HepG2 (cell line): ENCODE measurements around the gene GRIK2. TPM values are rescaled to one million over a fixed set of nuclear protein-coding genes. Genes with fewer than 3 reads are reported as not detected.

Experiments used
- ATAC-seq: fragments of 200-7000 bp; cut with Tn5 transposase; 3 replicates; pipeline ENCODE4 v1.9.1; 2020; ENCODE audit warnings: mild to moderate bottlenecking, moderate library complexity
- BruUV-seq: library from RNA; stranded (reverse); fragments of 400-500 nt; replicated peaks from 2 replicates; lab custom pipeline; 2021; lab: Mats Ljungman, UMichigan
- CTCF ChIA-PET: fragments of 300-600 bp; formaldehyde crosslinking; extraction: SDS; loops from one replicate; lab custom pipeline; 2021; ENCODE audit warnings: low total read pairs, inconsistent platforms, low intra/inter-chr PET ratio; lab: Yijun Ruan, JAX
- POLR2A ChIA-PET: fragments of 350-600 bp; sonication (Branson Sonifier 250); formaldehyde crosslinking; loops from one replicate; lab custom pipeline; 2020; ENCODE audit warnings: antibody characterized with exemption, inconsistent platforms; lab: Yijun Ruan, JAX
- DNase-seq: peaks from one replicate; pipeline ENCODE4 v3.0.0-alpha.2; 2015; ENCODE audit warnings: low spot score
- FAIRE-seq: peaks from 3 replicates; lab custom pipeline; 2011; peaks lifted over from hg19 to GRCh38; lab: Jason Lieb, UNC
- H2AFZ ChIP-seq: one replicate; pipeline ENCODE4 v1.6.1; 2011; ENCODE audit warnings: low read length, inconsistent platforms
- H3K27ac ChIP-seq: fragments of 300-600 bp; 3 replicates; pipeline ENCODE4 v1.8.0; 2011; ENCODE audit warnings: mixed run types, mild to moderate bottlenecking, mixed read lengths, low read length, inconsistent platforms; ENCODE audit not compliant: insufficient read depth; ENCODE audit errors: extremely low read length
- H3K27me3 ChIP-seq, 2 experiments: fragments of 200-600 bp in 1 of 2; 2 replicates in 1 of 2; 3 replicates in 1 of 2; pipeline versions ENCODE4 v1.6.0 to v1.8.0; 2011; ENCODE audit warnings: low read length in 2 of 2, mild to moderate bottlenecking in 2 of 2, moderate library complexity in 2 of 2, inconsistent platforms in 1 of 2; ENCODE audit not compliant: insufficient read depth in 2 of 2, control insufficient read depth in 1 of 2
- H3K36me3 ChIP-seq, 2 experiments: fragments of 200-600 bp in 1 of 2; replicated peaks in 1 of 2; 2 replicates in 1 of 2; 3 replicates in 1 of 2; pipeline versions ENCODE4 v1.5.1 to v1.8.0; 2011; ENCODE audit warnings: low read length in 2 of 2, inconsistent platforms in 1 of 2; ENCODE audit not compliant: insufficient read depth in 2 of 2, control insufficient read depth in 1 of 2
- H3K4me1 ChIP-seq: 2 replicates; pipeline ENCODE4 v1.5.1; 2012; ENCODE audit warnings: low read length, inconsistent platforms; ENCODE audit not compliant: insufficient read depth
- H3K4me2 ChIP-seq: 2 replicates; pipeline ENCODE4 v1.6.0; 2011; ENCODE audit warnings: low read depth, low read length, inconsistent platforms
- H3K4me3 ChIP-seq, 3 experiments: fragments of 200-600 bp in 1 of 3; sonication (generic), shearing (Covaris generic) in 1 of 3; replicated peaks in 1 of 3; 2 replicates each; pipeline ENCODE4 v1.5.1; 2011 to 2016; ENCODE audit warnings: low read length in 3 of 3, inconsistent platforms in 2 of 3, low read depth in 2 of 3, mild to moderate bottlenecking in 2 of 3, control low read depth in 1 of 3, mixed read lengths in 1 of 3; ENCODE audit not compliant: insufficient read depth in 1 of 3
- H3K79me2 ChIP-seq: one replicate; pipeline ENCODE4 v1.6.1; 2011; ENCODE audit warnings: low read length, inconsistent platforms; ENCODE audit not compliant: insufficient read depth
- H3K9ac ChIP-seq: 2 replicates; pipeline ENCODE4 v1.6.0; 2011; ENCODE audit warnings: mild to moderate bottlenecking, low read depth, low read length, inconsistent platforms; ENCODE audit not compliant: insufficient read depth
- H3K9me3 ChIP-seq: 2 replicates; pipeline ENCODE4 v1.5.1; 2012; ENCODE audit warnings: mild to moderate bottlenecking, low read length
- H4K20me1 ChIP-seq: 2 replicates; pipeline ENCODE4 v1.6.0; 2011; ENCODE audit warnings: inconsistent platforms, mild to moderate bottlenecking, low read length, moderate library complexity; ENCODE audit not compliant: insufficient read depth
- ARNT ChIP-seq: fragments of 450-650 bp; IDR thresholded peaks from 2 replicates; pipeline ENCODE4 v1.6.1; 2017
- CBX5 ChIP-seq: sonication (generic); formaldehyde crosslinking; IDR thresholded peaks from 2 replicates; pipeline ENCODE4 v1.4.0; 2020; ENCODE audit warnings: missing genetic modification reagents, borderline replicate concordance
- GTF3A ChIP-seq: sonication (generic); formaldehyde crosslinking; conservative IDR thresholded peaks from 2 replicates; pipeline ENCODE4 v1.4.0; 2020; ENCODE audit warnings: mild to moderate bottlenecking, missing genetic modification reagents
- HOMEZ ChIP-seq: IDR thresholded peaks from 2 replicates; pipeline ENCODE4 v1.6.1; 2016; ENCODE audit warnings: low read depth
- KAT2B ChIP-seq: fragments of 150-350 bp; IDR thresholded peaks from 2 replicates; pipeline ENCODE4 v1.6.1; 2014; ENCODE audit warnings: low read depth, low read length, borderline replicate concordance
- MEIS1 ChIP-seq: sonication (generic); formaldehyde crosslinking; IDR thresholded peaks from 2 replicates; pipeline ENCODE4 v1.9.0; 2021; ENCODE audit warnings: mild to moderate bottlenecking, missing genetic modification reagents, moderate library complexity, borderline replicate concordance
- NR2F1 ChIP-seq, 2 experiments: fragments of 450-650 bp in 1 of 2; formaldehyde crosslinking in 1 of 2; IDR thresholded peaks; 2 replicates each; pipeline versions ENCODE4 v1.5.0 to v1.6.1; 2016 to 2020; ENCODE audit warnings: mild to moderate bottlenecking in 1 of 2, missing compliant biosample characterization in 1 of 2, missing genetic modification reagents in 1 of 2, moderate library complexity in 1 of 2
- SATB2 ChIP-seq: sonication (generic); formaldehyde crosslinking; IDR thresholded peaks from 2 replicates; pipeline ENCODE4 v1.5.0; 2020; ENCODE audit warnings: missing genetic modification reagents
- SP5 ChIP-seq: IDR thresholded peaks from 2 replicates; pipeline ENCODE4 v1.6.1; 2016; ENCODE audit warnings: low read depth, borderline replicate concordance
- ZBTB2 ChIP-seq: sonication (generic); formaldehyde crosslinking; IDR thresholded peaks from 2 replicates; pipeline ENCODE4 v1.8.0; 2022; ENCODE audit warnings: low read depth, missing genetic modification reagents
- ZBTB26 ChIP-seq: IDR thresholded peaks from 2 replicates; pipeline ENCODE4 v1.6.1; 2016; ENCODE audit warnings: missing compliant biosample characterization, missing genetic modification reagents, borderline replicate concordance
- ZNF557 ChIP-seq: sonication (generic); formaldehyde crosslinking; IDR thresholded peaks from 2 replicates; pipeline ENCODE4 v1.4.0; 2020; ENCODE audit warnings: missing genetic modification reagents
- ZNF589 ChIP-seq: sonication (generic); formaldehyde crosslinking; conservative IDR thresholded peaks from 2 replicates; pipeline ENCODE4 v1.8.0; 2022; ENCODE audit warnings: mild to moderate bottlenecking, moderate library complexity, missing genetic modification reagents
- ZNF615 ChIP-seq: sonication (generic); formaldehyde crosslinking; IDR thresholded peaks from 2 replicates; pipeline ENCODE4 v1.5.0; 2020; ENCODE audit warnings: mild to moderate bottlenecking, missing genetic modification reagents, borderline replicate concordance
- ZNF703 ChIP-seq: sonication (generic); formaldehyde crosslinking; IDR thresholded peaks from 2 replicates; pipeline ENCODE4 v1.5.1; 2020; ENCODE audit warnings: missing genetic modification reagents, mild to moderate bottlenecking, moderate library complexity, borderline replicate concordance
- WGBS: methylation state at CpG from one replicate; pipeline ENCODE4 v1.1.6; 2017; ENCODE audit warnings: low lambda C conversion rate; 5-methylcytosine and 5-hydroxymethylcytosine counted together
- in situ Hi-C: cut with HindIII; loops from 2 replicates; pipeline ENCODE4 v1.10.0; 2017; ENCODE audit warnings: low pct_unique_long_range_greater_than_20kb; ENCODE audit not compliant: extremely low pct_ligation_motif_present
- intact Hi-C: fragments of 100-400 bp; cut with micrococcal nuclease; formaldehyde crosslinking; loops from one replicate; pipeline ENCODE4 v1.10.0; 2022; ENCODE audit not compliant: unreplicated experiment
- polyA plus RNA-seq, 8 experiments: library from polyadenylated mRNA; depleted of rRNA in 3 of 8; stranded (reverse) in 7 of 8; unstranded in 1 of 8; fragments of >200 nt; fragmentation: Illumina TruSeq in 4 of 8; extraction: Trizol in 4 of 8; gene quantifications; 2 replicates each; pipeline versions ENCODE4 v1.2.1 to v1.2.3, GENCODE V29; 2011 to 2016; ENCODE audit warnings: low read depth in 4 of 8, missing spikeins in 1 of 8, mixed read lengths in 1 of 8; ENCODE audit not compliant: insufficient read depth in 1 of 8
- total RNA-seq, 5 experiments: library from RNA; depleted of rRNA; stranded (reverse); fragments of >200 nt; fragmentation: Illumina TruSeq; extraction: Trizol; gene quantifications; 2 replicates each; pipeline ENCODE4 v1.2.3, GENCODE V29; 2016; ENCODE audit warnings: low read depth in 1 of 5
- TF ChIP-seq, protein P1 (sequence below): sonication (generic); formaldehyde crosslinking; IDR thresholded peaks from 2 replicates; pipeline ENCODE4 v1.4.0; 2020; ENCODE audit warnings: missing genetic modification reagents

Gene GRIK2
- total and polyA plus RNA-seq, 2 of the 13 experiments (the other 11 are each of a cell fraction or from before 2014, with no cell fraction given) = not detected

DNA sequence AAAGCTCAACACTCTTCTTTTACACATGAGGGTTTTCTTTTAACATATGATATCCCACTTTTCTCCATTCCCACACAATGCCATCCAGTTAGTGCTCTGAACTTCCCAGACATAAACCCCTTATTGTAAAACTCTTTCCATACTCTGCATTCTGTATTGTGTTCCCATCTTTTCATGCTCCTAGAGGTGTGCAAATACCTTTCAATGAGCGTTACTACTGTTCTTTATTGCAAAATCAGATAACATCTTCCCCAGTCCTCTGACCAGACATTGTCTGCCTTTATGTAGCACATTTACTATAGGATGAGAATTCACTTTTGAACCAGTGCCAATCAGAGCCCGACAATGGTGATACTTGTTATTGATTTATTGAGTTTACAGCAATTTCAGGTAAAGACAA lies 296.2 kb downstream of the GRIK2 start:
- FAIRE-seq = no peak
- CTCF ChIA-PET = no interaction called here
- TF ChIP-seq ZBTB26 (CRISPR knock-in tag) (no peak), CBX5 (CRISPR knock-in tag) (no peak), HOMEZ (CRISPR knock-in tag) (no peak), SP5 (CRISPR knock-in tag) (no peak), ZNF557 (no peak), ZNF589 (no peak), ZNF703 (CRISPR knock-in tag) (no peak), ZNF615 (CRISPR knock-in tag) (no peak), ARNT (no peak), MEIS1 (no peak), KAT2B (no peak), NR2F1 (CRISPR knock-in tag; IDR thresholded peaks at IDR 0.05) (no peak), SATB2 (CRISPR knock-in tag) (no peak), ZBTB2 (CRISPR knock-in tag) (no peak), GTF3A (CRISPR knock-in tag) (no peak)
- TF ChIP-seq, protein P1, sequence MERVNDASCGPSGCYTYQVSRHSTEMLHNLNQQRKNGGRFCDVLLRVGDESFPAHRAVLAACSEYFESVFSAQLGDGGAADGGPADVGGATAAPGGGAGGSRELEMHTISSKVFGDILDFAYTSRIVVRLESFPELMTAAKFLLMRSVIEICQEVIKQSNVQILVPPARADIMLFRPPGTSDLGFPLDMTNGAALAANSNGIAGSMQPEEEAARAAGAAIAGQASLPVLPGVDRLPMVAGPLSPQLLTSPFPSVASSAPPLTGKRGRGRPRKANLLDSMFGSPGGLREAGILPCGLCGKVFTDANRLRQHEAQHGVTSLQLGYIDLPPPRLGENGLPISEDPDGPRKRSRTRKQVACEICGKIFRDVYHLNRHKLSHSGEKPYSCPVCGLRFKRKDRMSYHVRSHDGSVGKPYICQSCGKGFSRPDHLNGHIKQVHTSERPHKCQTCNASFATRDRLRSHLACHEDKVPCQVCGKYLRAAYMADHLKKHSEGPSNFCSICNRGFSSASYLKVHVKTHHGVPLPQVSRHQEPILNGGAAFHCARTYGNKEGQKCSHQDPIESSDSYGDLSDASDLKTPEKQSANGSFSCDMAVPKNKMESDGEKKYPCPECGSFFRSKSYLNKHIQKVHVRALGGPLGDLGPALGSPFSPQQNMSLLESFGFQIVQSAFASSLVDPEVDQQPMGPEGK = no peak

More for the DNA sequence above, 296.2 kb downstream of the GRIK2 start:
- Histone ChIP-seq H3K36me3 (no peaks in the 10 kb centered on the region), H3K27ac (no peak overlapping the region), H3K79me2 (no peaks in the 10 kb centered on the region), H3K4me3 (no peak overlapping the region), H3K27me3 (no peaks in the 10 kb centered on the region), H3K4me2 (no peak overlapping the region), H2AFZ (no peak overlapping the region), H4K20me1 (no peaks in the 10 kb centered on the region), H3K4me1 (no peaks in the 10 kb centered on the region), H3K9ac (no peak overlapping the region), H3K9me3 (no peaks in the 10 kb centered on the region)
- WGBS = 2% methylated on average over 2 of the region's 2 CpGs
- POLR2A ChIA-PET = no interaction called here
- no TSS peak for BruUV-seq
- in situ Hi-C loops = no loop called here
- intact Hi-C loops = no loop called here
- ATAC-seq (no peak), DNase-seq (no peak)
